ENCODE measurements around the gene DCX. TPM values are rescaled to one million over a fixed set of nuclear protein-coding genes. Genes with fewer than 3 reads are reported as not detected.
"Not testable (repeated sequence)": the region's sequence is repeated elsewhere in the genome, so short reads cannot be mapped to it uniquely, and the experiment has no call there.

The DCX gene
- total RNA-seq, 4 donors from 2014 or later: not detected

DNA sequence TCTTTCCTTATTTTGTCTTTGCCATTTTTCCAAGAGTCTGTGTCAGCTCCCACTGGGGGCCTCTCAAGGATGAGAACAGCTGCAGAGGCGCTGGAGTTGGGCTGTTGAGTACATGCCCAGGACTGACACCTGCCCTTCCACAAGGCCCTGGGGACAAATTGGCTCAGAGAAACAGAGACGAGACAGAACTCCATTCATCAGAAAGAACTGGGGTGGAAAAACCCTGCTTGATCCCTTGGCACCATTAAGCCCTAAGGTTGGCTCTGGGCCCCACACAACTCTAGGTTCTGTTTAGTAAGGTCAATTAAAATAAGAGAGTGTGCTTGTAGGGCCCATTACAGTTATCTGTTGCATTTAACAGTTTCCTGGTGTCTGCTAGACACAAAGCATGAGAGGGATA lies 63.6 kb downstream of the DCX start:
- ATAC-seq (ENCODE audit: low FRiP score) (no peak), DNase-seq (ENCODE audit: low spot score) (no peak)
- TF ChIP-seq, protein P1, sequence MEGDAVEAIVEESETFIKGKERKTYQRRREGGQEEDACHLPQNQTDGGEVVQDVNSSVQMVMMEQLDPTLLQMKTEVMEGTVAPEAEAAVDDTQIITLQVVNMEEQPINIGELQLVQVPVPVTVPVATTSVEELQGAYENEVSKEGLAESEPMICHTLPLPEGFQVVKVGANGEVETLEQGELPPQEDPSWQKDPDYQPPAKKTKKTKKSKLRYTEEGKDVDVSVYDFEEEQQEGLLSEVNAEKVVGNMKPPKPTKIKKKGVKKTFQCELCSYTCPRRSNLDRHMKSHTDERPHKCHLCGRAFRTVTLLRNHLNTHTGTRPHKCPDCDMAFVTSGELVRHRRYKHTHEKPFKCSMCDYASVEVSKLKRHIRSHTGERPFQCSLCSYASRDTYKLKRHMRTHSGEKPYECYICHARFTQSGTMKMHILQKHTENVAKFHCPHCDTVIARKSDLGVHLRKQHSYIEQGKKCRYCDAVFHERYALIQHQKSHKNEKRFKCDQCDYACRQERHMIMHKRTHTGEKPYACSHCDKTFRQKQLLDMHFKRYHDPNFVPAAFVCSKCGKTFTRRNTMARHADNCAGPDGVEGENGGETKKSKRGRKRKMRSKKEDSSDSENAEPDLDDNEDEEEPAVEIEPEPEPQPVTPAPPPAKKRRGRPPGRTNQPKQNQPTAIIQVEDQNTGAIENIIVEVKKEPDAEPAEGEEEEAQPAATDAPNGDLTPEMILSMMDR (IDR thresholded peaks at IDR 0.05): no peak

DNA sequence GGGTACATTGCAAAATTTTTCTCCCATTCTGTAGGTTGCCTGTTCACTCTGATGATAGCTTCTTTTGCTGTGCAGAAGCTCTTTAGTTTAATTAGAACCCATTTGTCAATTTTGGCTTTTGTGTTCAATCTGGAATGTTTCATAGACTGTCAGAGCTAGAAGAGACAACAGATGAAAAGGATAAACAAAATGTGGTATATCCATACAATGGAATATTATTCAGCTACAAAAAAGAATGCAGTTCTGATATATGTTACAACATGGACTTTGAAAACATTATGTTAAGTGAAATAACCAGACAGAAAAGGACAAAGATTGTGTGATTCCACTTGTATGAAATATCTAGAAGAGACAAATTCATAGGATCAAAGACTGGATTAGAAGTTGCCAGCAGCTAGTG lies 65.8 kb downstream of the DCX start:
- not testable (repeated sequence) for ATAC-seq (ENCODE audit: low FRiP score); DNase-seq (ENCODE audit: low spot score)

DNA sequence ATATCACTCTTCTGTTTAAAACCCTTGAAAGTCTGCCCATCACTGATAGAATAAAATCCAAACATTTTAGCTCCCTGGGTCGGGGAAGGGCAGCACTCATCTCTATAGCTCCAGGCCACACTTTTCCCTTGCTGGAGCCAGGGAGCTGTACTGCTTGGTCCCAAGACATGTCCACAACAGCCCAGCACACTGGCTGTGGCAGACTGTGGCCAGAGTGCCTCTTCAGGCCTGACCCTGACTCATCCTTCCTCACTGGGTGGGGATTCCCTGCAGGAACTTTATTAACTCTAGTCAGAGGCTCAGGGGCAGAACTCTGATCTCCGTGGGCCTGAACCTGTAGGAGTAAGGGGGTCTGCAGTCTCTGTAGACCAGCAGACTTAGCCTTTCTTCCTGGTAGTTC lies 71.9 kb downstream of the DCX start:
- DNase-seq (ENCODE audit: low spot score) (no peak), ATAC-seq (ENCODE audit: low FRiP score) (no peak)
- TF ChIP-seq, protein P1 (IDR thresholded peaks at IDR 0.05): no peak

DNA sequence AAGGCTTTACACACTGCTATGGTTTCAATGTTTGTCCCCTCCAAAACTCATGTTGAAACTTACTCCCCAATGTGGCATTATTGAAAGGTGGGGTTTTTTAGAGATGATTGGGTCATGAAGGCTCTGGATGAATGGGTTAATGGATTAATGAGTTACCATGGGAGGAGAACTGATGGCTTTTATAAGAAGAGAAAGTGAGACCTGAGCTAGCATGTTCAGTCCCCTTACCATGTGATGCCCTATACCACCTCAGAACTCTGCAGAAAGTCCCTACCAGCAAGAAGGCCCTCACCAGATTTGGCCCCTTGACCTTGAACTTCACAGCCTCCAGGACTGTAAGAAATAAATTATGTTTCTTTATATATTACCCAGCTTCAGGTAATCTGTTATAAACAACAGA lies 72.8 kb downstream of the DCX start:
- DNase-seq (ENCODE audit: low spot score): no peak
- no peak for ATAC-seq (ENCODE audit: low FRiP score)
- TF ChIP-seq, protein P1 (IDR thresholded peaks at IDR 0.05): no peak

DNA sequence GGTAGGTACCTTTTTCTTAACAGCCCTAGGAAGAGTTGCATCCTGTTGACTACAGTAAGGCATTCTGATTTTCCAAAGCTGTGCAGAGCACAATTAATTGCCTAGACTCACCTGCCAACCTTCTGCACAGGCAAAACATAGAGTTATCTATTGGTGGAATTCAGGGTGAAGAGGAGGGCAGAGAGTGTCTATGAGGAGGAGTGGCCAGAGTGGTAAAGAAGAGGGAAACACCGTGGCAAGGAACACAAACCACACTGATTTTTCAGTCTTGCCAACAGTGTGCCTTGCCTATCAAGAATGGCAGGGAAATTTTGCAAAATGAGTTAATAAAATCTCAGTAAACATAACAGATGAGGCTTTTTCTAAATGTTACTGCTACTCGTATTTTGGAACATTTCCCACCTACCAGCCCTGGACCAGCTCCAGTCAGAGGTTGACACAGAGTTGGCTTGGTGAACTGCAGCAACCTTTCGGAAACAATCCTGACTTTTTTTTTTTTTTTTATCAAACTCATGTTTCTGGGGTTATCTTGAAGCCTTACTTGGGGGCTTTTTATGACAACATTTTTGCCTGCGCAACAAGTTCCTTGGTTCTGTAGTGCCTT lies 73.8 kb downstream of the DCX start:
- DNase-seq (ENCODE audit: low spot score): no peak
- TF ChIP-seq, protein P1 (IDR thresholded peaks at IDR 0.05): no peak
- ATAC-seq (ENCODE audit: low FRiP score): no peak

DNA sequence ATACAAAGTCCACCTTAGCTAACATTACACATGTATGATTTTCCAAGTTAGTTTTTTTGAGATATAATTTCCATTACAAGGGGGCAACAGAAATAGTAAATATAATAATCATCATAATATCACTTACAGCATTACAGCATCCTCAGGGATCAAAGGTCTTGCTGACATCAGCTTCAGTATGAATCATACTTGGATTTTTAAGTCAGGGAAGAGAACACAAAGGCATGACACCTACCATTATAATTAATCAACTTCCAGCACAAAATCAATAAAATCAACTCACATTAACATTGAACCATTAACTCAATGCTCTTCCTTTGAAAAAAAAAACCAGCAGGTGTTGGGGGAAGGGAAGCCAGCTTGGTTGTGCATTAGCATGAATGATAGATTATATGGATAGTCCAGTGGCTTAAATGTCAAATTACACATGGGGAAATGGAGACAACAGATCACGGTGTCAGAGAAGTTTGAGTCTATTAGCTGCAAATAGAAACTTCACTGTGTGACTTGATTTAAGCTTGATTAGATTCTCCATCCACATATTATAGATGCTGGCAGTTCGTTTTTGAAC lies 74.8 kb downstream of the DCX start:
- ATAC-seq (ENCODE audit: low FRiP score) (no peak), DNase-seq (ENCODE audit: low spot score) (no peak)
- TF ChIP-seq, protein P1 (IDR thresholded peaks at IDR 0.05): no peak

DNA sequence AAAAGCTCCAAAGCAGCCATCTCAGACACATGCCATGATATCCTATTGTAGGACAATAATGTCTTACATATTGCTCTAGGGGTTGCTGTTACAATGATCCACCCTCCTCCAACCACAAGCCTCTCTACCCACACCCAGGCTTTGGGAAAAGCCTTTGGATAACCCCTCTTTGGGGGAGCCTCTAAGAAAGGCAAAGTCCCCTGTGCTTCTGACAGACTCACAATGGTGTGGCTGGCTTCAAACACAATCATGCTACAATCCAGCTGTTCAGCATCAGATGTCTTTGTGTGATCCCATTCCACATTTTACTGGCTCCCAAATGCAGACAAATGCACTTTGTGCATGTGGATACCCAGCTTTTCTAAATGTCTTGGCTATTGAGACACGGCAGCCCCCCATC lies 75.9 kb downstream of the DCX start:
- no peak for ATAC-seq (ENCODE audit: low FRiP score)
- TF ChIP-seq, protein P1 (IDR thresholded peaks at IDR 0.05): no peak
- no peak for DNase-seq (ENCODE audit: low spot score)
